WI38 (cell line): ENCODE measurements around the gene TGFB2.

Experiments
- H3K4me3 ChIP-seq: 2 replicates; pipeline ENCODE4 v1.5.1; 2011; ENCODE audit warnings: low read depth, mild to moderate bottlenecking, control low read depth, low read length
- CTCF ChIP-seq: IDR thresholded peaks from 2 replicates; pipeline ENCODE4 v1.5.1; 2012; ENCODE audit warnings: low read depth, mild to moderate bottlenecking, control low read depth, low read length

TGFB2 gene

GRCh38 chr1:218394416-218394815 lies 49.3 kb downstream of the TGFB2 start:
- no peak for TF ChIP-seq CTCF
- H3K4me3 ChIP-seq = no peak overlapping the region

- H3K4me3 ChIP-seq = no peak overlapping the region
- no peak for TF ChIP-seq CTCF
Measured at GRCh38 chr1:218394989-218395388, 49.9 kb downstream of the TGFB2 start.

- H3K4me3 ChIP-seq = no peak overlapping the region
- no peak for TF ChIP-seq CTCF
Measured at GRCh38 chr1:218395916-218396315, 50.8 kb downstream of the TGFB2 start.

- no peak for TF ChIP-seq CTCF
- no peak overlapping the region for H3K4me3 ChIP-seq
Measured at GRCh38 chr1:218397752-218398339, 52.7 kb downstream of the TGFB2 start.

- no peak for TF ChIP-seq CTCF
- H3K4me3 ChIP-seq = no peak overlapping the region
Measured at GRCh38 chr1:218400624-218401023, 55.5 kb downstream of the TGFB2 start.

- TF ChIP-seq CTCF = no peak
Measured at GRCh38 chr1:218401441-218401997, 56.4 kb downstream of the TGFB2 start.

GRCh38 chr1:218401998-218402785 lies 57.1 kb downstream of the TGFB2 start:
- TF ChIP-seq CTCF = no peak
- H3K4me3 ChIP-seq = no peak overlapping the region

More at GRCh38 chr1:218401441-218401997, 56.4 kb downstream of the TGFB2 start:
- no peak overlapping the region for H3K4me3 ChIP-seq
